Keratinocyte (primary cell): ENCODE results near the gene VPS35.

Experiments
- CTCF ChIP-seq, 3 experiments: IDR thresholded peaks in 1 of 3; conservative IDR thresholded peaks in 1 of 3; optimal IDR thresholded peaks in 1 of 3; 2 replicates in 2 of 3; 3 replicates in 1 of 3; pipeline versions ENCODE3 to v1.5.1; 2011; ENCODE audit warnings: low read length in 3 of 3, mild to moderate bottlenecking in 3 of 3, moderate library complexity in 2 of 3, control low read depth in 1 of 3, inconsistent platforms in 1 of 3; ENCODE audit not compliant: insufficient read depth in 2 of 3; ENCODE audit errors: extremely low read depth in 1 of 3
- EZH2 ChIP-seq: IDR thresholded peaks from one replicate; pipeline ENCODE4 v1.6.1; 2012; ENCODE audit warnings: inconsistent platforms, mild to moderate bottlenecking, low read length, moderate library complexity

GRCh38 chr16:46627746-46628145 is 61.2 kb downstream of the VPS35 start:
- TF ChIP-seq CTCF (optimal IDR thresholded peaks at IDR 0.05 in 1 of 3, IDR thresholded peaks at IDR 0.05 in 1 of 3, conservative IDR thresholded peaks at IDR 0.05 in 1 of 3; ENCODE audit: extremely low read depth in 1 of 3, insufficient read depth in 2 of 3, low read length in 3 of 3) (no peak), EZH2 (no peak)
